Sigmoid colon (tissue), 7 donors: Measurements from ENCODE around the gene TOMM7. TPM values are rescaled to one million over a fixed set of nuclear protein-coding genes. Genes with fewer than 3 reads are reported as not detected.

Experiments
- DNase-seq: peaks from one replicate; pipeline ENCODE4 v3.0.0-alpha.2; 2019
- H3K27ac ChIP-seq, 4 donors: fragments of 200-600 bp; sonication (generic); one replicate each; pipeline ENCODE4 v1.5.1; 2016 to 2019; ENCODE audit warnings: mild to moderate bottlenecking in 1 of 4
- H3K27me3 ChIP-seq, 3 donors: fragments of 200-600 bp; sonication (generic); one replicate each; pipeline ENCODE4 v1.5.1; 2019; ENCODE audit warnings: mild to moderate bottlenecking in 1 of 3
- H3K36me3 ChIP-seq, 4 donors: fragments of 200-600 bp; sonication (generic); one replicate each; pipeline ENCODE4 v1.5.1; 2016 to 2019
- H3K4me1 ChIP-seq, 4 donors: fragments of 200-600 bp; sonication (generic); one replicate each; pipeline ENCODE4 v1.5.1; 2017 to 2019
- H3K4me3 ChIP-seq, 4 donors: fragments of 200-600 bp; sonication (generic); one replicate each; pipeline ENCODE4 v1.5.1; 2017 to 2019; ENCODE audit warnings: mild to moderate bottlenecking in 2 of 4, moderate library complexity in 1 of 4
- H3K9me3 ChIP-seq, 4 donors: fragments of 200-600 bp in 3 of 4; sonication (generic) in 3 of 4; one replicate each; pipeline versions ENCODE4 v1.5.1 to v1.6.1; 2013 to 2019
- EP300 ChIP-seq, 4 donors: sonication (generic); formaldehyde crosslinking; IDR thresholded peaks; one replicate each; pipeline ENCODE4 v1.6.1; 2017; ENCODE audit warnings: antibody characterized with exemption in 4 of 4
- POLR2A ChIP-seq, 2 donors: fragments of 450-650 bp; IDR thresholded peaks; one replicate each; pipeline ENCODE4 v1.6.1; 2016; ENCODE audit warnings: antibody characterized with exemption in 2 of 2, mild to moderate bottlenecking in 2 of 2, moderate library complexity in 2 of 2
- POLR2AphosphoS5 ChIP-seq, 4 donors: sonication (generic); formaldehyde crosslinking; IDR thresholded peaks; one replicate each; pipeline ENCODE4 v1.6.1; 2017; ENCODE audit warnings: antibody characterized with exemption in 4 of 4
- WGBS, 2 donors: extraction: QIAGEN DNeasy Blood & Tissue Kit; methylation state at CpG; one replicate each; pipeline ENCODE4 v1.1.7; 2013; 5-methylcytosine and 5-hydroxymethylcytosine counted together
- intact Hi-C: fragments of 100-400 bp; cut with DNase I; formaldehyde crosslinking; loops from one replicate; pipeline ENCODE4 v1.15.1; 2023
- polyA plus RNA-seq, 3 donors: library from polyadenylated mRNA; stranded (reverse); fragments of 200-250 nt; gene quantifications; one replicate each; pipeline ENCODE4 v1.2.3, GENCODE V29; 2013
- total RNA-seq, 4 donors: library from RNA; depleted of rRNA; stranded (reverse); fragments of >200 nt; gene quantifications; one replicate each; pipeline ENCODE4 v1.1.0, GENCODE V29; 2016
- TF ChIP-seq, protein P1 (sequence below), 4 experiments: fragments of 450-650 bp in 3 of 4; fragments of 200-600 bp in 1 of 4; IDR thresholded peaks; one replicate each; pipeline ENCODE4 v1.5.1; 2016 to 2019; ENCODE audit warnings: antibody characterized with exemption in 4 of 4, mild to moderate bottlenecking in 3 of 4, moderate library complexity in 2 of 4
- donor health status: healthy with polysubstance abuse.
- donor health status: Bipolar disorder and iron deficiency.
- donor health status: healthy.

The TOMM7 gene
- total and polyA plus RNA-seq, 7 donors = 148 to 625 (median 326) TPM

DNA sequence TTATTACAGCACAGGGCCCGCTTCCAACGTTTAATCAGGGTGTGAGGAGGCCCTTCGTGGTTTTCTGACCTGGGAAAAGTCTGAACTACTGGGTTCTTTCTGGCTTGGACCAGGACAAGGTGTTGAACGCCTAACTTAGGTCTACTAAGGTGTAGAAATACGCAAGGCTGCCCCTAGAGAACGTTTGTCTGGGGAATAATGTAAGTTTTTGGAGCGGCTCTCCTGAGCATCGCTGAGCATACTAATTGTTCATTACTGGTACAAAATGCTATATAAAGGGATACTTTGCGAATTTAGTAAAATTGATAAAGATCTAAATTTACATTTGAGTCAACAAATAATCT lies 32.4 kb upstream of the TOMM7 start:
- peaks cover 0 to 43% (median 32%) of the 10 kb centered on the region in 4 donors for H3K4me1 ChIP-seq

DNA sequence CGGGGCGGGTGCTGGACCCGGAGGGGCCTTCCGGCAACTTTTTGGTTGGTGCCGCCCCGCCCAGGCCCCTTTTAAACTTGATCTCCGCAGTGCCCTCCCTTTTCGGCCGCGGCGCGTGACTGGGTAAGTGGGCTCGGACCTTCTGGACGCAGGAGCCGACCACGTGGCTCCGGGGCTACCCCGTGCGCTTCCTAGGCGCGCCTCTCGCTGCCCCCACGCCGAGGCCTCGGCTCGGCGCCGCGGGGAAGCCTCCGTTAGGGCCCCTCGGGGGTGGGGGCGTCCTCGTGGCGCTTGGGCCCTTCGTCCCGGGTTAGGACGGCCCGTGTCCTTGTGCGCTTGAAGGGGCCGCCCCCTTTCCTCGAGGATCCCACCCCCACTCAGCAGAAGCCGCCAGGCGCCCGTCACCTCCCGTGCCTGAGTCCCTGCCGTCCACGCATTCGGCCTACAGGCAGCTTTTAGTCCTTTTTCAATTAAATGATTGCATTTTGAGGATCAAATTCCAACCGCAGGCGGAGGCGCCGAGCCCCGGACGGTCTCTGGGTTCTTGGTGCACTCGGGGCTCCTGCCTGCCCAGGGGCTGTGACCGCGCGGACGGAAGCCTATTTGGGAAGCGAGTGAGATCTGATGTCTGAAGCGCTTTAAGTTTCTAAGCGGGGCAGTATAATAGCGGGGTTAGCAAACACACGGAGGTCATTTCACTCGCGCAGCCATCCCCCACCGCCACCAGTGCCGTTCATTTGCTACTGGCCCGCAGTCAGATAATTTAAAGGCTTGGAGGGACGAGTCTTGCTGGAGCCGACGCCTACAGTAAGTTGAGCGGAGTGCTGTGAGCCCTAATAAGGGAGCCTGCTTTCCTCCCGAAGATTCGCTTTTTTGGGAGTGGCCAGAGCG lies 31.8 kb upstream of the TOMM7 start:
- H3K27ac ChIP-seq = peak overlapping the region; percentile 92 to 98 (median 98)
- intact Hi-C loops = loop anchor here (1.0 to 10.0 kb wide), 6 partner anchors 127 to 620 kb away; partner anchors contain the start of genes HYCC1, IGF2BP3, IL6 and KLHL7
- H3K27me3 ChIP-seq = no peaks in the 10 kb centered on the region
- WGBS, 2 donors = 0% methylated on average over 76 of the region's 76 CpGs
- TF ChIP-seq POLR2A (IDR thresholded peaks at IDR 0.05) (peak; percentile 34 to 41), POLR2AphosphoS5 (IDR thresholded peaks at IDR 0.05) (peak; percentile 82 to 94 (median 89)), EP300 (IDR thresholded peaks at IDR 0.05) (peak in 2 of 4 donors; percentile 36 to 60)
- TF ChIP-seq, protein P1, sequence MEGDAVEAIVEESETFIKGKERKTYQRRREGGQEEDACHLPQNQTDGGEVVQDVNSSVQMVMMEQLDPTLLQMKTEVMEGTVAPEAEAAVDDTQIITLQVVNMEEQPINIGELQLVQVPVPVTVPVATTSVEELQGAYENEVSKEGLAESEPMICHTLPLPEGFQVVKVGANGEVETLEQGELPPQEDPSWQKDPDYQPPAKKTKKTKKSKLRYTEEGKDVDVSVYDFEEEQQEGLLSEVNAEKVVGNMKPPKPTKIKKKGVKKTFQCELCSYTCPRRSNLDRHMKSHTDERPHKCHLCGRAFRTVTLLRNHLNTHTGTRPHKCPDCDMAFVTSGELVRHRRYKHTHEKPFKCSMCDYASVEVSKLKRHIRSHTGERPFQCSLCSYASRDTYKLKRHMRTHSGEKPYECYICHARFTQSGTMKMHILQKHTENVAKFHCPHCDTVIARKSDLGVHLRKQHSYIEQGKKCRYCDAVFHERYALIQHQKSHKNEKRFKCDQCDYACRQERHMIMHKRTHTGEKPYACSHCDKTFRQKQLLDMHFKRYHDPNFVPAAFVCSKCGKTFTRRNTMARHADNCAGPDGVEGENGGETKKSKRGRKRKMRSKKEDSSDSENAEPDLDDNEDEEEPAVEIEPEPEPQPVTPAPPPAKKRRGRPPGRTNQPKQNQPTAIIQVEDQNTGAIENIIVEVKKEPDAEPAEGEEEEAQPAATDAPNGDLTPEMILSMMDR (IDR thresholded peaks at IDR 0.05) = no peak
- H3K9me3 ChIP-seq = no peaks in the 10 kb centered on the region
- peaks cover 0 to 38% (median 26%) of the 10 kb centered on the region in 4 donors for H3K4me1 ChIP-seq
- DNase-seq = peak; percentile 98
- peaks cover 0 to 18% (median 2%) of the 10 kb centered on the region in 4 donors for H3K36me3 ChIP-seq
- H3K4me3 ChIP-seq = peak overlapping the region; percentile 62 to 80 (median 75)

More for the DNA sequence above, 32.4 kb upstream of the TOMM7 start:
- TF ChIP-seq POLR2AphosphoS5 (IDR thresholded peaks at IDR 0.05) = no peak
- TF ChIP-seq EP300 (IDR thresholded peaks at IDR 0.05) = no peak
- TF ChIP-seq, protein P1 (IDR thresholded peaks at IDR 0.05) = no peak
- TF ChIP-seq POLR2A (IDR thresholded peaks at IDR 0.05) = no peak
- WGBS, 2 donors = 33 to 35% methylated on average over 9 of the region's 9 CpGs
- intact Hi-C loops = loop anchor here (10.0 kb wide), 4 partner anchors 200 to 620 kb away; partner anchors contain the start of genes IGF2BP3 and KLHL7
- H3K27me3 ChIP-seq = no peaks in the 10 kb centered on the region
- no peak for DNase-seq
- peaks cover 0 to 21% (median 2%) of the 10 kb centered on the region in 4 donors for H3K36me3 ChIP-seq
- H3K4me3 ChIP-seq = peak overlapping the region; percentile 62 to 80 (median 75)
- H3K27ac ChIP-seq = peak overlapping the region; percentile 92 to 98 (median 98)
- H3K9me3 ChIP-seq = no peaks in the 10 kb centered on the region

DNA sequence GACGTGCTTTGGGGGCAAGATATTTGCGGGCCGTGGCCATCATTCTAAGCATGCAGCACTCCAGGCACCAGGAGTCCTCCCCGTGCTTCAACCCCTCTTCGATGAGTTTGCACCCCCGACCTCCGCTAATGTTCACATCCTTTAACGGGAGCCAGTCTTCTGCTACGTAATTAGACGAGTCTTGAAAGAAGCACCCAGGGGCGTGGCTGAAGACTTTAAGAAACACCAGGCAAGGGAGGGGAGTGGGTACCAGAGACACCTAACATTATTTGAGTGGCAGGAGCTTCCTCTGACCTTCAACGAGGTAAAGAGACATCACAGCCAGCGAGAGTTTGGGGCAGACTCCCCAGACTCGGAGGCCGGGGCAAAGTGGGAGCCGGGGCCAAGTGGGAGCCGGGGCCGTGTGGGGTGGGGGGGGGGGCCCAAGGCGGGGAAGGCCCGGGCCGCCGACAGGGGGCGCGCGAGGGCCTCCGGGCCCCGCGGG lies 31.1 kb upstream of the TOMM7 start:
- H3K27me3 ChIP-seq = no peaks in the 10 kb centered on the region
- DNase-seq = no peak
- WGBS, 2 donors = 8 to 12% methylated on average over 28 of the region's 28 CpGs
- peaks cover 0 to 34% (median 21%) of the 10 kb centered on the region in 4 donors for H3K4me1 ChIP-seq
- no peaks in the 10 kb centered on the region for H3K9me3 ChIP-seq
- H3K4me3 ChIP-seq = peak overlapping the region; percentile 29 to 75 (median 68)
- H3K36me3 ChIP-seq = peaks cover 0 to 13% (median under 1%) of the 10 kb centered on the region in 4 donors
- intact Hi-C loops = loop anchor here (1.0 to 10.0 kb wide), 7 partner anchors 31 to 621 kb away; partner anchors contain the start of genes HYCC1, IGF2BP3, IL6 and KLHL7
- peak overlapping the region; percentile 92 to 98 (median 98) for H3K27ac ChIP-seq
- no peak for TF ChIP-seq EP300 (IDR thresholded peaks at IDR 0.05)
- TF ChIP-seq, protein P1 (IDR thresholded peaks at IDR 0.05) = peak in 1 of 4 experiments; percentile 98

DNA sequence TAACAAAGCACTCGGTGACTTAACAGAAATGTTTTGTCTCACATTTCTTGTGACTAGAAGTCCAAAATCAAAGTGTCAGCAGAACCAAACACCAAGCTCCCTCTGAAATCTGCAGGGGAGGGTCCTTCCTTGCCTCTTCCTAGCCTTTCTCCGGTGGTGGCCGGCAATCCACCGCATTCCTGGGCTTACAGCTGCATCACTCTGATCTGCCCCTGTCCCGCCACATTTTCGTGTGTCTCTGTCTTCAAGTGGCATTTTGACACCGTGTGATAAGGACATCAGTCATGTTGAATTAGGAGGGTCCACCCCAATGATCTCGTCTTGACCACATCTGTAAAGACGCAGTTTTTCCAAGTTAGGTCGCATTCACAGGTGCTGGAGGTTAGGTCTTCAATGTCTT lies 30.5 kb upstream of the TOMM7 start:
- Histone ChIP-seq H3K9me3 (no peaks in the 10 kb centered on the region), H3K27ac (peak overlapping the region; percentile 92 to 98 (median 98)), H3K36me3 (peaks cover 0 to 7% (median 0%) of the 10 kb centered on the region in 4 donors), H3K27me3 (no peaks in the 10 kb centered on the region), H3K4me1 (peaks cover 0 to 29% (median 18%) of the 10 kb centered on the region in 4 donors), H3K4me3 (peak overlapping the region in 1 of 4 donors; percentile 75)
- WGBS, 2 donors = 79 to 86% methylated on average over 10 of the region's 10 CpGs
- intact Hi-C loops = loop anchor here (1.0 to 10.0 kb wide), 6 partner anchors 31 to 622 kb away; partner anchors contain the start of genes IGF2BP3, IL6, KLHL7 and TOMM7
- TF ChIP-seq, protein P1 (IDR thresholded peaks at IDR 0.05) = no peak
- no peak for TF ChIP-seq POLR2AphosphoS5 (IDR thresholded peaks at IDR 0.05)
- no peak for TF ChIP-seq POLR2A (IDR thresholded peaks at IDR 0.05)
- TF ChIP-seq EP300 (IDR thresholded peaks at IDR 0.05) = no peak
- DNase-seq = no peak
